NCI-H2081 (cell line): ENCODE data around the gene KRT3.

Experiments
- DNase-seq, 2 experiments: peaks; one replicate each; lab custom pipeline; 2025; lab: John Stamatoyannopoulos, UW

KRT3 gene

DNA sequence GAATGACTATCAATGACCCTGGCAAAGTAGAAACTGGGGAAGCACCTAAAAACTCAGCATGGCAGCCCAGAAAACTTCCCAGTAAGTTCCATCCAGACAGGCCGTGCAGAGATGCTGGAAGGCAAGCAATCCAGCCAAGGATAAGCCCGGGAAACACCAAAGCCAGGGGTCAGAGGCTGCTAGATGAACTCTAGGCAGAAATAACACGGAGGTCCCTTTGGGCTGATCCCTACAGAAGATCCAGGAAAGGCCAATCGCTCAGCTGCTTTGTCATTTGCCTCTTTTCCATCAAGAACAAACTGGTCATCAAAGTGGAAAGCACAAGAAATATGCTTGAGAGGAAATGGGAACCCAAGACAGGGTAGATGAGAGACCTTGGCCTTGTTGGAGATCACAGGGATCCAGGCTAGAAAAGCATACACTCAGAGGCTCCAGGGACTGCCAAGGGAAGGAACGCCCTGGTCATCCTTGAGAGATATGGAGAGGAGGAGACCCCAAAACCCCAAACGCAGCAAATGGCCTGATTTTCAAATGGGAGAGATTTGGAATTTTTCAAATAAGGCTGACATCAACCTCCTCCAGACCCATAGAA lies 31.7 kb upstream of the KRT3 start:
- DNase-seq, result no peak

DNA sequence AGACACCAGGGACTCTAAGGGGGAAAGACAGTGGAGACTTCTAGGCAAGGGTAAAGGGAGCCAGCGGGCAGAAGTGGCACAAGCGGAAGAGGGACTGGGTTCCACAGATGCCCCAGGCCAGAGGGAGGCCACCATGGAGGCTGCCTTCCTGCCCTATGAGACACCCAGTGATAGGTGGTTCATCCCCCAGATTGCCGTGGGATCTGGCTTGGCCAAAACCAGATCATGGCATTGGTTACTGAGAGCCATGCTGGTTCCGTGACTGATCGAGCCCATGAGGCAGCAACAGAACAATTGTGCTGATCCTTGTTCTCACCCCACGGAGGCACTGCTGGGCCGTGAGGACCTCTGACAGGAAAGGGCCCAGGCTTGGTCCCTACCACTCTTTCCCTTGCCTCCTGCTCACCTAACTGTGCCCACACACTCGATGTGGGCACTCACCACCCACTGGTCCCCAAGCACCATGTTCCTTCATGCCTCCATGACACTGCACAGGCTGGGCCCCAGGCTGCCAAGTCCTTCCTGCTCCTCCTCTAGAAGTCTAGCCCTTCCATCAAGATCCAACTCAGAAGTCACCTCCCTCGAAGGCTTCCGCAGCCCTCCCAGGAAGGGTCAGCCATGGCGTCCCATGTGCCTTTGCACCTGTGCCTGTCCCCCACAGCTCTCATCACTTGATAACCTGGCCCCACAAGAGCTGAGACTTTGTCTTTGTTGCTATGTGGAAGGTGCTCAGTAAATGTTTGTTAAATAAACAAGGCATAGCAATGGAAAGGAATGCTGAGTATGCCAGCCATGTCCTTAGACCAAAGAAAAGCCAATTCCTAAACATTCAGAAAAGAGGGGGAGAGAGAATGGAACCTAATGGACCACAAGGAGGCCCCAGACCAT lies 30.9 kb upstream of the KRT3 start:
- DNase-seq, result no peak

DNA sequence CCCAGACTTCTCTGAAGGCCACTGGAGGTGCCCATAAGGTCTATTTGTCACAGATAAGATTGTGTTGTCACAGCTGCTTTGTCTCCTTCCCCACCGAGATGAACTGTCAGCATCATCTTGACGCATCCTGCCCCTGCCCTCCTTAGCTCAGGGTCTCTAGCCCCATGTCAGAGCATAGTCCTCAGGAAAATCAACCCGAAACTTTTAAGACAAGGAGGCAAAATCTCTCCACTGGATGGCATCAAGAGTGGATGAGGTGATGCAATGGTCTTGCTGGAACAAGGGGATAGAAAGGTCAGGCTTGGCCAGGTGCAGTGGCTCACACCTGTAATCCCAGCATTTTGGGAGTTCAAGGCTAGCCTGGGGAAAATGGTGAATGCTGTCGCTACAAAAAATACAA lies 30.0 kb upstream of the KRT3 start:
- DNase-seq, result no peak

DNA sequence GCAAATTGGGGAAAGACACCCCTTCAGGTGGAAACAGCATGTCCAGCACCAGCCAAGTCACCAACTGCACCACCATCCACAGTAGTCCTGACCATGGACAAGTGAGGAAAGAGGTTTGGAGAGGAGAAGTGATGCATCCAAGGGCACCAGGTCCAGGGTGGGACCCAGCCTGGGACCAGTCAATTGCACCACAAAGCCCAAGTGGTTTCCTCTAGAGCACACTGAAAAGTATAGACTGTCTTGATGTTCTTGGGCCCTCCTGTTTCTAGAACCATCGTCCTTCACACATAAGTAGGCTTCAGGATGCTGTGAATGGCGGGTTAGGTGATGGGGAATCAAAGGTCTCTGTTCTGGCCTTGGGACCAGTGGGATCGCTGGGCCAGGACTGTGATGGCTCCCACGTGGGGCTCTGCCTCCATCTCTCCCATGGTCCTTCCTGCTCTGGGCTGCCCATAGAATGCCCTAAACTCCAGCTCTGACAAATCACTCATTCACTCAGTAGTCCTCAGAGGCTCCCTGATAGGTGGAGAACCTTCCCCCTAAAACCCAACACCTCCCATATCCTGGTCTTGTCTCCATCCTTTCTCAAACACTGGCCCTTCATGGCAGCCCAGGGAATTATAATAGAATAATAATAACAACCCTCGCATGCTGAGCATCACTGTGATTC lies 29.0 kb upstream of the KRT3 start:
- DNase-seq, result no peak

DNA sequence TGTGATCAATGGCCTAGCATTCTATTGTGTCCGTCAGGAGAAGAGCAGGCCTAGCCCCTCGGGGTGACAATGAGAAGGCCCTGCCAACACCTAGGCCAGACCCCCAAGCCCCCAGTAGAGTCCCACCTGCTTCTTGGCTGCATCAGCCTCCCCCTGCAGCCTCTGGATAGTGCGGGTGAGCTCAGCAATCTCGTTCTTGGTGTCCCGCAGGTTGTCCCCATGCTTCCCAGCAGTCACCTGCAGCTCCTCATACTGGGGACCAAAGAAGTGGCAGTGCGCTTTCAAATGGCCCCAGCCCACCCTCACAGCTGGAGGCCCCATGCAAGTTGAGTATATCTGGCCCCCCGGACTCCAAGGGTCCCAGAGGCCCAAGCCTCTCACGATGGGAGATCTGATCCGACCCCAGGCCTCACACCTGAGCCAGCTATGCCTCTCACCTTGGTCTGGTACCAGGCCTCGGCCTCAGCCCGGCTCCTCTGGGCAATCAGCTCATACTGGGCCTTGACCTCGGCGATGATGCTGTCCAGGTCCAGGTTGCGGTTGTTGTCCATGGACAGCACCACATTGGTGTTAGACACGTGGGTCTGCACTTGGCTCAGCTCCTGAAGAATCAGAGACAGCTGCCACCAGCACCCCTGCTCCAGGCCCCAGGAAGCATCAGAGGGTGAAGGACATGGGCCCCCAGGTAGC lies 28.0 kb upstream of the KRT3 start:
- no peak for DNase-seq

DNA sequence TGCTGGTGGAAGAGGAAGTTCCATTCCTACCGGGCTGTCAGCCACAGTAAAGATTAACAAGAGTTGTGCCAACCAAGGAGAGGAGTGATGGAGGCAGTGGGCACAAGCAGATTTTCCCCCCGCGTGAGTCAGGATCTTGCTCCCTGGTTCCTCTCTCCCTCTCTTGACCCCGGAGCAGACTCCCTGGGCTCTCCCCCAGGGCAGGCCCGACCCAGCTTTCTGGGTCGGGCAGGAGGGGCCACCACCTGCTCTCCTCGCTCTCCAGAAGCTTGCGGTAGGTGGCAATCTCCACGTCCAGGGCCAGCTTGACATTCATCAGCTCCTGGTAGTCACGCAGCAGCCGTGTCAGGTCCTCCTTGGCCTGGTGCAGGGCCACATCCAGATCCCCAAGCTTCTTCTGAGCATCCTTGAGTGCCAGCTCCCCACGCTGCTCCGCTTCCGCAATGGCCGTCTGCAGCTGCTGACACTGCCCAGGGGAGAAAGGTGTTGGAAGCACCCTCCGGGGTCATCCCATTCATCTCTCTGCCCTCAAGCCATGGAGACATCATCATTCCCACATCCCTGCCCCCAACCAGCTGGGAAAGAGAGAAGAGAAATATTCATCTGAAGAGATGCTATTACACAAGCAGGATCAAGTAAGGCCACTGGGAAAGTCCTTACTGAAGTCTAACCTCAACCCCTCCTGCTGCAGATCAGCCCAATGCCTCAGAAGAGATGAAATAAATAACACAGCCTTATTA lies 27.0 kb upstream of the KRT3 start:
- no peak for DNase-seq

DNA sequence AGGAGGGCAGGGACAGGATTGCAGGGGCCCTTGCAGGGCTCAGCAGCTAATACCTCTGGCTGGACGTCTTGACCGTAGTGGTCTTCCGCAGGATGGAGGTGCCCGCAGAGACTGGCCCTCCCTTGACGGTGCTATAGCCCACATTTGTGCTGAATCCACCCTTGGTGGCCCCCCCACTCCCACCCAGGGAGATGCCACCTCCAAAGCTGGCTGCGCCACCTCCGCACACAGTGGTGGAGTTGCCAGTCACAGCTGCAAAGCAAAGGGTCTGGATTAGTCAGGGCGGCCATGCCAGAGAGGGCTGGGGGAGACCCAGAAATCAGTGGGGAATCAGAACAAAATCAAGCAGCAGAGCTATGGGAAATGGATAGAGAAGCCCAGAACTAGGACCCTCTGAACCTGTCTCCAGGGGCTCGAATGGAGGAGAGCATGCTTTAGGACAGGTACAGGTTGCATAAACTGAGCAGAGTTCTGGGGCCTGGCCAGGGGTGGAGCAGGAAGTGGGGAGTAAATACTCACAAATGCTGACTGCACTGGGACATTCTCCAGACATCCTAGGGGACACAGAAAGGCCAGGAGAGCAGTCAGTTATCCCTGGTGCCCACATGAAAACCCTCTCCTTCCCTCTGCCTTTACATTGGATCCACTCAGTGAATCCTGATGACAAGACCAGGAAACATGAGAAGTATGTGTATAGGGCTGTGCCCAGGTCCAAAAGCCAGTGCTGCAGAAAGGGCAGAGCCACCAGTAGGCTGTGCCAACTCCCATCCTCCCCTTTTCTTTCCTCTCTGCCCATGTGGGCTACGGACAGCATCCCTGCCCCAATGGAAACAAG lies 26.1 kb upstream of the KRT3 start:
- DNase-seq, result no peak

DNA sequence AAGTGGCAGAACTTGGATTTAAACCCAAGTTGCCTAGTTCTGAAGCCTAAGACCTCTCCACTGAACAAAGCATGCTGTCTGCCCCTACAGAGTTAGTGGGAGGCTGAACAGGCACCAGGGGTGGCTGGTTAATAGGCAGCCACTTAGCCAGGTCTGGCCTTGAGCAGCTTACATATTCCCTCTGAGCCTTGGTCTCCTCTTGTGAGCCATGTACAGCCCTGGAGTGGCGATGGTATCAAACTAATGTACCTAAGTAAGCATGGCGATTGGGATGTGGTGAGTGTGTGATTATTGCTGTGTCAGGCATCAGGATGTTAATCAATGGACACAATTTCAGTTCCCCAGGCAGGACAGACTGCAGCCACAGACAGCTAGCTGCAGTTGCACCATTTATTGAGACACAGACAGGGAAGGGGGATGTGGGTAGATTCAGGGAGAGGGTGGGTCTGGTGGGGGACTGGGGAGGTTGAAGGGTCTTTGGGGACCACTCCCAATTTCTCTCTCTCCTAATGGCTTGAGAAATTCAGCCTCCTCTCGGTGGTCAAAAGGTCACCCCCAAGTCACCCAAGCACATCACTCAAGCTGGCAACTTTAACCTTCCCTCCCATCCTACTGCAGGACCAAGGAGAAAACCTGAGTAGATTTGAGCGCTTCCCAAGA lies 25.3 kb upstream of the KRT3 start:
- no peak for DNase-seq

DNA sequence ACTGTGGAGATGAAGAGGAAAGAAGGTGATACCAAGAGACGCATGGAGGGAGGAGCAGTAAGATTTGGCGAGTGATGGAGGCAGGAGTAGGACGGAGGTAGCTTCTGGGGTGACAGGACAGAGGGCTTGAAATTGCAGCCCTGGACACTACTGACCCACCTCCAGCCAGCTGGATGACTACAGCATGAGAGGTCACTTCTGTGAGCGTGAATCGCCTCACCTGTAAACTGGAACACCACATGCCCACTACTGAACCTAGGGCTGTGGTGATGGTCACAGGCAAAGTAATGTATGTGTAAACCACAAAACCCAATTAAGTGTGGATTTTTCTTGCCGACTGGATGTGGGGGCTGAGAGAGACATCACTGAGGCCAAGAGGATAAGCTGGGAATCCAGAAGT lies 24.6 kb upstream of the KRT3 start:
- DNase-seq, result no peak

DNA sequence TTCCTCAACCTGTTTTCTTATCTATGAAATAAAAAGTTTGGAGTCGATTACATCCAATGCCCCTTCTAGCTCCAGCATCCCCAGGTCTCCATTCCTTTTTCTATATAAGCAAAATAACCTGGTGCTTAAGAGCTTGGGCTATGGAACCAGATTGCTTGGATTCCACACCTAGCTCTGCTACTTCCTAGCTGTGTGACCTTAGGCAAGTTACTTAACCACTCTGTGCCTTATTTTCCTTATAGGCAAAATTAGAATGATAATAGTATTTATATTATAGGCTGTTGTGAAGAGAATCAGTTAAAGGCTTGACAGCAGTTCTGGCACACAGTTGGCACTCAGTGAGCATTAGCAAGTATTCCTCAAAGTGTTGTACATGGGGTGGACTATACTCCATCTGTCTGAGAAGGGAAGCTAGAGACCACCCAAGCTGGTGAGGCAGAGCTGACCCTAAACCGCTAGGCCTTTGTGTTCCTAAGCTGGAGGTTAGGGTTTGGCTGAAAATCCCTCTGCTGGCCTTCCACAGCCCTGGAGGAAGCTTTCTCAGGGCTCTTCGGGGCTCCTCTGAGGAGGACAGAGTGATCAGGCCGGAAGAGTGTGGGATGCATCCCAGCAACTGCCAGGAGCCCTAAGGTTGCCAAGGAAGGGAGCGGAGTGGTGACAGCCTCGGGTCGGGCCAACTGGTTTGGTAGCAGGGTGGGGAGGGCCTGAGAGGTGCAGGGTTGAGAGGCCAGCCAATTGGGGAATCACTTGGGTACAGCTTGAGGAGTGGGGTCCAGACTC lies 24.0 kb upstream of the KRT3 start:
- DNase-seq, result no peak

DNA sequence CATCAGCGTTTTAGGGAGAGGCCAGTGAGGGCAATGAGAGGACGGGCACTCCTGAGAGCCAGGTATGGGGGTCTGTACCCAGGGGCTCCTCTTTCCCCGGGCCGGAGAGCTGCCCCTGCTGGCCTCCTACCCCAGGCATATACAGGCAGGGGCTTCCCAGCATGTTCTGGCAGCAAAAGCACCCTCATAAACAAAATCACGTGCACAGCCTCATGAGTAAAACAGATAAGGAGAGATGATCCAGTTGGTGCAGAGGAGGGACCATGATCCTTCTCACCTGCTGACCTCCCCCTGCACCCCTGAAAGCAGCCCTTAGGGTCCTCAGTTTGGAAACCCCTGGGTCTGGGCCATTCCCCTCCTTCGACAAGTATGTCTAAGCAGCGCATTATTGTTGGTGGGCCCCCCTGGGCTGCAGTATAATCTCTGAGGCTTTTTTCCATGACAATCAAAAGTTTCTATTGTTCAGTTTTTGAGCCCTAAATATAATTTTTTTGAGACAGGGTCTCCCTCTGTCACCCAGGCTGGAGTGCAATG lies 23.0 kb upstream of the KRT3 start:
- DNase-seq, result no peak

DNA sequence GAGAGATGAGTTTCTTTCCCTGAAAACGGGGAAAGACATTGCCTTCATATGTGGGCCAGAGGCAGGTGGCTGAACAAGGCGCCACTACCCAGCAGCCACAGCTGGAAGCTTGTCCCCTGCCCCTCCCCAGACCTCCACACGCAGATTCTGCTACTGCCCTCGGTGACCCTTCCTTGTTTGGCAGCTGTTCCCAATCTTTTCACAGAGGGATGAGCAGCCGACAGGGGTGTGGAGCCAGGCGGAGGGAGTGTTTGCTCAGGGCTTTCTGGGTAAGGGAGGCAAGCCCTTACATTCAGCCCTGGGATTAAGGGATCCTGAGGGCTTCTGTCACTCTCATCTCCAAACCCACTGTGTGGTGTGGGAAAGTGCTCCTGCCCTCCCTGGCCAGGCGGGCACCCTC lies 22.5 kb upstream of the KRT3 start:
- no peak for DNase-seq

DNA sequence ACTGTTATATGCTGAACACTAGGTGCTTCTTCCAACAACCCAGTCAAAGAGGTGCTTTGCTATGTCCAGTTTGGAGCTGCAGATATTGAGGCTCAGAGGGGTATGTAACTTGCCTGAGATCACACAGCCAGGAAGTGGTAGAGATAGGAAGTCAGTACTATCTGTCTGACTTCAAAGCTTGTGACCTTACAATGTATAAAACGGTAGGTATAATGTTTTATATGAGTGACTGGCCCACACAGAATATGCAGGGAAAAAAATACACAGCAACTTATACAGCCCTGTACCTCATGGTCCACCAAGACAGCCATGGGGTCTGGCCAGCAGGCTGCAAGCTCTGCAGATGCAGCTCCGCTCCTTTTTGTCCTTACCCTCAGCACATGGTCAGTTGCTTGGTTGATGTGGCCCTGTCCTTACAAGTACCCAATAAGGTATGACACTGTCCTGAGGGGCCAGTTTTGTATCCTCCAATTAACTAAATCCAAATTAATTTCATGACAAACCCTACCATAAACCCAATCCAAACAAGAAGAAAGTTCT lies 21.9 kb upstream of the KRT3 start:
- no peak for DNase-seq

DNA sequence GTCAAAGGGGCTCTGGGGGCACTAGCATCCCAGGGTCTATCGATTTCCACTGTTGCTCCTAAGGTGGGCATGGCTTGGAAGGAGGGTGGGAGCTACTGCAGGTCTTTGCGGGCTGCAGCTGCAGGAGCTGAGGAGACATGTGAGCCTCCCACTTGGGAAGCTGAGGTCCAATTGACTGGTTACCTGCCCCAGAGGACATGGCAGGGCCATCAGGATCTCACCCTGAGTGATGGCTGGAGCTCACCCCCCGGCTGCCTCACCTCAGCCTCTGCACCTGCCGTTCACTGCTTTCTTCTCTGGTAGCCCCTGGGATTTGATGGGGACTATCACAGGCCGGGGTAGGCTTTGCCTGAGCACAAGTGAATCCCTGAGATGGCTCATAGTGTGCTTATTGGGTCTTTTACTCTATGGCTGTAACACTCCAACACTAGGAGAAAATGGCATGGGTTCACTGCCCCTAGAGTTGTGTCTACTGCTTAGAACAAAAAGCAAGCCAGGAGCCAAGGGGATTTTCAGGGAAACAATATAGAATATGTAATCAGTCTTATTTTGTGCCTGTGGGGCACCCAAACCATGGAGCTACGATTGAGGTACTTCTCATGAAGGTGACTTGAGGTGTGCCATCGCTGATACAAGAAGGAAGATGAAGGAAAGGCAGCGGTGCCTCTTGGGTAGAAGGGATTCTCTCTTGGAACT lies 21.2 kb upstream of the KRT3 start:
- no peak for DNase-seq

DNA sequence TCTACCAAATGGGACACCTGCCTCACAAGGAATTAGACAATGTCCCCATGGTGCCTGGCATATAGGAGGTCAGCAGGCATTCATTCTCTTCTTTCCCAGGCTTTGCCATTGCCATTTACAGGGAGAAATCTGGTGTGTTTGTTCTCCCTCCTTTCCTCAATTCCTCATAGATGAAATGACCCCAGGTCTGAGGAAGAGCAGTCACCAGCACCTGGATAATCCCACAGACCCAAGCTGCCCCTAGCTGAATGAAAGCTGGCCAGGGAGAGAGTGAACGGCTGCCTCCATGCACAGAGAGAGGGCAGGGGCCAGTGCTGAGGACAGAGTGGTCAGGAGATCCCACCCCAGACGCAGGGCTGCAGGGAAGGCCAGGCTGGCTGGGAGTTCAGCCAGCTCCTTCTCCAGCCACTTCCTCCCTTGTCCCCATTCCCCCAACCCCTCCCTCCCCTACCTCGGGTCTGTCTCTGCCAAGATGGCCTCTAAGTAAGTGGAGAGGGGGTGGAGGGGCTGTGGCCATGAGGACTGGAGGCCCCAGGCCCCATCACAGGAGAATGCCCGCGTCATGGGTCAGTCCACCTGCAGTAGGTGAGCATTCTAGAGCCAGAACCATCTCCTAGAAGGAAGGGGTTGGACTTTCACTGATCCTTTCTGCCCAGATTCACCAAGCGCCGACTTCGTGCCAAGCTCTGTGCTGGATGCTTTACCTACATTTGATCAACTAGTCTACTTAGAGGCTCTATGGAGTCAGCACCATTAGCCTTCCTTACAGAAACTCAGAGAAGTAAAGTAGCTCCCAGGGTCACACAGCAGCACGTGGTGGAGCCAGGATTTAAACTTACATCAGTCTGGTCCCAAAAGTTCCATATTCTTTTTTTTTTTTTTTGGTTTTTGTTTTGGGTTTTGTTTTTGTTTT lies 20.0 kb upstream of the KRT3 start:
- DNase-seq, result no peak

DNA sequence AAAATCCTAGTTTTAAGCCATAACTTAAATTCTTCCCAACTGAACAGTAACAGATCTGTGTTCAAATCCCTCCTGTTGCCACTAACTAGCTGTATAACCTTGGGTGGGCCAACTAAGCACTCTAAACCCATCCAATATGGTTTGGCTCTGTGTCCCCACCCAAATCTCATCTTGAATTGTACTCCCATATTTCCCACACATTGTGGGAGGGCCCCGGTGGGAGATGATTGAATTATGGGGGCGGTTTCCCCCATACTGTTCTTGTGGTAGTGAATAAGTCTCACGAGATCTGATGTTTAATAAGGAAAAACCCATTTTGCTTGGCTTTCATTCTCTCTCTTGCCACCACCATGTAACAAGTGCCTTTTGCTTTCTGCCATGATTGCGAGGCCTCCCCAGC lies 19.2 kb upstream of the KRT3 start:
- DNase-seq, result no peak

DNA sequence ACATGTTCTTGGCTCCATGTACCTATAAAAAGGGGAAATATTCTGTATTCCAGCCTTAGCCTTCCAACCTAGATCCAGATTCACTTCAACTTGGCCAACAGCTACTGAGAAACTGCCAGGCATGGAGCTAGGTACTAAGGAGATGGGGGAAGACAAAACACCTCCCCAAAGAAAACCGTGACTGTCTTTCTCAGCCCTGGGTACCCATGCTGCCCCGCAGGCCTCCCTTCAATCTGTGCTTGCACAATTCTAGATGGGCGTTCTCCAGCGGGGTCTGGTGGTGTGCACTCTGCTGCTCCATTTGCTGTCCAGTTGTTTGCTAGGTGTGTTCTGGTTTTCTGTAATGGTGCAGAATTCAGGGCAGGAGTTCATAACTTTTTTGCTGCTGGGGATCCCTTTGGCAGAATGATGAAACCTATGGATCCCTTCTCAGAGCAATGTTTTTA lies 18.8 kb upstream of the KRT3 start:
- DNase-seq, result no peak
